Neural crest cell (in vitro differentiated cells): ENCODE data around the gene PTPRU. TPM values are rescaled to one million over a fixed set of nuclear protein-coding genes. Genes with fewer than 3 reads are reported as not detected.

Source experiments
- DNase-seq: peaks from one replicate; pipeline ENCODE4 v3.0.0; 2021; ENCODE audit warnings: low read depth, mixed read lengths, low spot score
- H3K27ac Mint-ChIP-seq: one replicate; pipeline ENCODE4 v1.8.0; 2021; ENCODE audit warnings: mild to moderate bottlenecking, mixed read lengths; ENCODE audit not compliant: unreplicated experiment
- H3K27me3 Mint-ChIP-seq: 2 replicates; pipeline ENCODE4 v1.8.0; 2021; ENCODE audit warnings: low read depth, mild to moderate bottlenecking, mixed read lengths
- H3K36me3 Mint-ChIP-seq: 2 replicates; pipeline ENCODE4 v1.8.0; 2021; ENCODE audit warnings: low read depth, mild to moderate bottlenecking, mixed read lengths
- H3K4me1 Mint-ChIP-seq: 2 replicates; pipeline ENCODE4 v1.8.0; 2021; ENCODE audit warnings: mixed read lengths
- H3K4me3 Mint-ChIP-seq: one replicate; pipeline ENCODE4 v1.8.0; 2021; ENCODE audit warnings: mild to moderate bottlenecking, mixed read lengths
- H3K9me3 Mint-ChIP-seq: 2 replicates; pipeline ENCODE4 v1.8.0; 2021; ENCODE audit warnings: mixed read lengths
- total RNA-seq: library from RNA; stranded (reverse); gene quantifications from 2 replicates; pipeline ENCODE4 v1.2.1, GENCODE V29; 2021
- TF ChIP-seq, protein P1 (sequence below): fragments of 200-600 bp; sonication (generic); conservative IDR thresholded peaks from 2 replicates; pipeline ENCODE4 v1.5.0; 2021; ENCODE audit warnings: antibody characterized with exemption, mild to moderate bottlenecking

Gene PTPRU
- total RNA-seq, 1 donor from 2014 or later, result 5.1 TPM

- Mint-ChIP-seq H3K4me3 (no peak overlapping the region), H3K27me3 (no peaks in the 10 kb centered on the region), H3K4me1 (peaks cover 9% of the 10 kb centered on the region), H3K27ac (no peak overlapping the region), H3K36me3 (no peaks in the 10 kb centered on the region), H3K9me3 (no peaks in the 10 kb centered on the region)
- no peak for DNase-seq
- TF ChIP-seq, protein P1, sequence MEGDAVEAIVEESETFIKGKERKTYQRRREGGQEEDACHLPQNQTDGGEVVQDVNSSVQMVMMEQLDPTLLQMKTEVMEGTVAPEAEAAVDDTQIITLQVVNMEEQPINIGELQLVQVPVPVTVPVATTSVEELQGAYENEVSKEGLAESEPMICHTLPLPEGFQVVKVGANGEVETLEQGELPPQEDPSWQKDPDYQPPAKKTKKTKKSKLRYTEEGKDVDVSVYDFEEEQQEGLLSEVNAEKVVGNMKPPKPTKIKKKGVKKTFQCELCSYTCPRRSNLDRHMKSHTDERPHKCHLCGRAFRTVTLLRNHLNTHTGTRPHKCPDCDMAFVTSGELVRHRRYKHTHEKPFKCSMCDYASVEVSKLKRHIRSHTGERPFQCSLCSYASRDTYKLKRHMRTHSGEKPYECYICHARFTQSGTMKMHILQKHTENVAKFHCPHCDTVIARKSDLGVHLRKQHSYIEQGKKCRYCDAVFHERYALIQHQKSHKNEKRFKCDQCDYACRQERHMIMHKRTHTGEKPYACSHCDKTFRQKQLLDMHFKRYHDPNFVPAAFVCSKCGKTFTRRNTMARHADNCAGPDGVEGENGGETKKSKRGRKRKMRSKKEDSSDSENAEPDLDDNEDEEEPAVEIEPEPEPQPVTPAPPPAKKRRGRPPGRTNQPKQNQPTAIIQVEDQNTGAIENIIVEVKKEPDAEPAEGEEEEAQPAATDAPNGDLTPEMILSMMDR, result no peak
These were observed 43.6 kb downstream of the PTPRU start for GRCh38 chr1:29279951-29280391.

- no peaks in the 10 kb centered on the region for H3K27me3 Mint-ChIP-seq
- no peak for DNase-seq
- no peaks in the 10 kb centered on the region for H3K9me3 Mint-ChIP-seq
- H3K36me3 Mint-ChIP-seq, result no peaks in the 10 kb centered on the region
- H3K4me1 Mint-ChIP-seq, result peaks cover 9% of the 10 kb centered on the region
- TF ChIP-seq, protein P1, result no peak
- H3K4me3 Mint-ChIP-seq, result no peak overlapping the region
- no peak overlapping the region for H3K27ac Mint-ChIP-seq
These were observed 44.2 kb downstream of the PTPRU start for GRCh38 chr1:29280409-29281131.

- no peak overlapping the region for H3K27ac Mint-ChIP-seq
- H3K9me3 Mint-ChIP-seq, result no peaks in the 10 kb centered on the region
- no peaks in the 10 kb centered on the region for H3K36me3 Mint-ChIP-seq
- H3K4me1 Mint-ChIP-seq, result peaks cover 9% of the 10 kb centered on the region
- no peak overlapping the region for H3K4me3 Mint-ChIP-seq
- TF ChIP-seq, protein P1, result no peak
- DNase-seq, result no peak
- no peaks in the 10 kb centered on the region for H3K27me3 Mint-ChIP-seq
These were observed 45.2 kb downstream of the PTPRU start for GRCh38 chr1:29281571-29281970.

GRCh38 chr1:29282135-29282923 is 46.0 kb downstream of the PTPRU start:
- Mint-ChIP-seq H3K4me1 (peaks cover 9% of the 10 kb centered on the region), H3K27ac (no peak overlapping the region), H3K36me3 (no peaks in the 10 kb centered on the region), H3K9me3 (no peaks in the 10 kb centered on the region), H3K27me3 (no peaks in the 10 kb centered on the region), H3K4me3 (no peak overlapping the region)
- TF ChIP-seq, protein P1, result no peak
- no peak for DNase-seq

DNA sequence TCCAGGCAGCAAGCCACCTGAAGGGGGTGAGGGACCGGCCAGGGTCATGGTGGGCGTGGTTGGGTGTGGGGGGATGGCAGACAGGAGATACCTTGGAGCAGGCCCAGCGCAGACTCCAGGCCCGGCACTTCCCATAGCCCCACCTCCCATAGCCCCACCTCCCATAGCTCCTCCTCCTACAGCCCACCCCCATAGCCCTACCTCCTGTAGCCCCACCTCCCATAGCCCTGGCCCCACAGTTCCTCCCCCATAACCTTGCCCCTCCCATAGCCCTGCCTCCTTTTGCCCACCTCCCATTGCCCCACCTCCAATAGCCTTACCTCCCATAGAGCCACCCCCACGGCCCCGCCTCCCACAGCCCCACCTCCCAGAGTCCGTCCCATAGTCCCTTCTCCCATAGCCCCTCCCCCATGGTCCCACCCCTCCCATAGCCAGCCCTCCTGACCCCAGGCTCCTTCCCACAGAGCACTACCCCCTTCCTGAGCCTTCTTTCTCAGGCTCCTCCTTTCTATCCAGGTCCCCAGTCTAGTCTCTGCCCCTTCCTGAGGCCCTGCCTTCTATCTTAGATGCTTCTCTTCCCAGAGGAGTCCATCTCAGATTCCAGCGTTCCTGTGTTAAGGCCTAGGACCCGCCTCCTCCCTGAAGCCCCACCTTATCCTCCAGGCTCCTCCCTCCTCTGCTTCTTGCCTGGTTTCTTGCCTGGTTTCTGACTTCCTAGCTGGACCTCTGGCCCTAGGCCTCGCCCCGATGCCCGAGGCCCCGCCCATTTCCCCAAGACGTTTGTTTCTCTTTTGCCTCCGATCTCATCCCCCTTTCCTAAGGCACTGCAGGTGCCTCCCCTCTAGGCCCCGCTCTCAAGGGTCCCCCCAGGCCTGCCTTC is 46.8 kb downstream of the PTPRU start:
- TF ChIP-seq, protein P1, result no peak
- H3K27me3 Mint-ChIP-seq, result no peaks in the 10 kb centered on the region
- H3K4me3 Mint-ChIP-seq, result peak overlapping the region; percentile 39
- DNase-seq, result peak; percentile 31
- H3K27ac Mint-ChIP-seq, result peak overlapping the region; percentile 97
- H3K36me3 Mint-ChIP-seq, result no peaks in the 10 kb centered on the region
- peaks cover 9% of the 10 kb centered on the region for H3K4me1 Mint-ChIP-seq
- H3K9me3 Mint-ChIP-seq, result no peaks in the 10 kb centered on the region
